GM18873 (cell line): ENCODE results near the gene DNMT3L.
"Not testable (repeated sequence)": the region's sequence is repeated elsewhere in the genome, so short reads cannot be mapped to it uniquely, and the experiment has no call there.

Source experiments
- ATAC-seq: cut with Tn5 transposase; IDR thresholded peaks from one replicate; pipeline ENCODE4 v1.9.1; 2021; ENCODE audit warnings: mild to moderate bottlenecking, moderate library complexity, moderate number of reproducible peaks; ENCODE audit not compliant: unreplicated experiment, low FRiP score

DNMT3L gene

DNA sequence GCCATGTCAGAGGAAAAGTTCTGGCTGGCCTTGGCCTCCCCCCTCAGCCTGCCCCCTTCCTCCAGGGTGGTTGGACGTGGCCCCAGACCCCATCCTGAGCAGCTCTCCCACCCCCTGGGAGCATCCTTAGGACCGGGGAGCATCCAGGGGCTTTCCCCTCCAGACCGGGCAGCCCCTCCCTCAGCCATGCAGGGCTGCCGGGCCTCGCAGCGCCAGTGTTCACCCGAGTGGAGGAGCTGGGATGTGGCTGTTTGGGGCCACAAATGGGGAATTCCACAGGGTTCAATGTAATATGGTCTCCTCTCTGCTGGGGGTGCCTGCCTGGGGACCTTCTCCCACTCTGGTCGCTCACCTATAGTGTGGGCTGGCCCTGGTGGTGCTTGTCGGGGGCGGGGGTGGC, 33.9 kb upstream of the DNMT3L start:
- no peak for ATAC-seq

DNA sequence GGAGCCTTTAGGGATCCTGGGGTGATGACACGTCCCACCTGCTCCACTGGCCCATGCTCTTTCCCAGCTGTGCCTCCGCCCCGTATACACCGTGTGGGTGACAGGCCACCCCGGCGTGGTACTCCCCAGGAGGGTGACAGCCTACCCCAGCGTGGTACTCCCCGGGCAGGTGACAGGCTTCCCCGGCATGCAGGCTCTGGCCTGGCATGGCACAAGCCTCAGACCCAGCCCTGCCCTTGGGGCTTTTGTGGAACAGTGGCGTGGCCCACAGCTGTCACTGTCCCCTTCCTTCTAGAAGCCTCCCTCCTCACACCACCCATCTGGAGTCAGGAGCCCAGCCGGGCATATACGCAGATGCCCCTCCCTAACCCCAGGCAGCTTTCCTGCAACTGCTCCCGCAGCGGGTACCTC, 33.5 kb upstream of the DNMT3L start:
- ATAC-seq, result no peak

DNA sequence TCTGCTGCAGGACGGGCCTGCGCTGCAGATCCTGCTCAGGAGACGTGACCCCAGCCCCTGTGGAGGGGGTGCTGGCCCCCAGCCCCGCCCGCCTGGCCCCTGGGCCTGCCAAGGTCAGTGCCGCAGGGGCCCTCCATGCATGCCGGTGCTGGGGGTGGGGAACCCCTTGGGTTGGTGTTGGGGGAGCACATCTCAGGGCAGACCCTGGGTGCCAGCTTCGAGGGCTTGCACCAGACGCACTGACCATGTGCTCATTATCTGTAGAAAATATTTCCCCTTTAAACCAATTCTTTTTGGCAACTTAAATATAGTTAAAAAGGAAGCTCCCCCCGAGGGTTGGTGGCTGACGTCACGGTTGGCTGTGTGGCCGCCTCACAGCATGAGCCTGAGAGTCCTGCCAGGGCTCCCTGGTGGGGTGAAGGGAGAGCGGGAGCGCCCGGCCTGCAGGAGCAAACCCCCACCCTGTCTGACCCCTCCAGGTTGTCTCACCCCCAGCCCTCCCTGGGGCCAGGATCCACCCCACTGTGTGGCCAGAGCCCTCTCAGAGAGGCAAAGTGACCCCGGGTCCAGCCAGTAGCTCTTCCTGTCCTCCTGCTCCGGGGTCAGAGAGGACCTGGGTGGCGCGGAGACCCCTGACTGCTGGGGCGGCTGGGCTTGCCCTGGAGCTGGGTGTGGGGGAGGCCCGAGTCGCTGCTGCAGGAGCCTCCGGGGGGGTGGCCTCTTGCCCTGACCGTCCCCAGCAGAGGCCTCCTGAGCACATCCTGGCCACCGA, 32.9 kb upstream of the DNMT3L start:
- ATAC-seq, result no peak

DNA sequence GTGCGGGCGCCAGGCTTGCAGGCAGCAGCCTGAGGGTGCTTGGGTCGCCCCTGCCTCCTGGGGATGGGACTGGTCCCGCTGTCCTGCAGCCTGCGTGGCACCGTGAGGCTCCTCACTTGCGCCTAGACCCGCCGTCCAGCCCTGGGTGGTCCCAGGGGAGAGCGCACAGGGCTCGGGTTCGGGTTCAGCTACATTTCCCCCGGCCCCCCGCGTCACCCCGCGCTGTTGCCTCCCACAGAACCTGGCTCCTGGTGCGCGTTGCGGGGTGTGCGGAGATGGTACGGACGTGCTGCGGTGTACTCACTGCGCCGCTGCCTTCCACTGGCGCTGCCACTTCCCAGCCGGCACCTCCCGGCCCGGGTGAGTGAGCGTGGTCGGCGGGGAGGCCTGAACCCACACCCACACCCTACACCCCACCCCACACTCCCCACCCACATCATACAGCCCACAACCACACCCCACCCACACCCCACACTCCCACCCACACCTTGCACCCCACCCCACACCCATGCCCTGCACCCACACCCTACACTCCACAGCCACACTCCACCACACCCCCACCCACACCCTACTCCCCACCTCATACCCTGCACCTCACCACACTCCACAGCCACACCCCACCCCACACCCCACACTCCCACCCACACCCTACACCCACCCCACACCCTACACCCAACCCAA, 32.0 kb upstream of the DNMT3L start:
- ATAC-seq, result no peak

DNA sequence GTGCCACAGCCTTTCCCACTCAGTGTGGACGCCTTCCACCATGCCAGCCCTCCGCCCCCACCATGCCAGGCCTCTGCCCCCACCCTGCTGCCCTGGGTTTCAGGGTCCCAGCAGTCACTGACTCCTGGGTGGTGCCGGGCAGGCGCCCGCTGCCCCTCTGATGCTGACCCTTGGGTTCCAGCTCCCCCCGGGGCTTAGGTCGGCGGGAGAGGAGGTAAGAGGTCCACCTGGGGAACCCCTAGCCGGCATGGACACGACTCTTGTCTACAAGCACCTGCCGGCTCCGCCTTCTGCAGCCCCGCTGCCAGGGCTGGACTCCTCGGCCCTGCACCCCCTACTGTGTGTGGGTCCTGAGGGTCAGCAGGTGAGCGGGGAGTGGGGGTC, 31.1 kb upstream of the DNMT3L start:
- no peak for ATAC-seq

DNA sequence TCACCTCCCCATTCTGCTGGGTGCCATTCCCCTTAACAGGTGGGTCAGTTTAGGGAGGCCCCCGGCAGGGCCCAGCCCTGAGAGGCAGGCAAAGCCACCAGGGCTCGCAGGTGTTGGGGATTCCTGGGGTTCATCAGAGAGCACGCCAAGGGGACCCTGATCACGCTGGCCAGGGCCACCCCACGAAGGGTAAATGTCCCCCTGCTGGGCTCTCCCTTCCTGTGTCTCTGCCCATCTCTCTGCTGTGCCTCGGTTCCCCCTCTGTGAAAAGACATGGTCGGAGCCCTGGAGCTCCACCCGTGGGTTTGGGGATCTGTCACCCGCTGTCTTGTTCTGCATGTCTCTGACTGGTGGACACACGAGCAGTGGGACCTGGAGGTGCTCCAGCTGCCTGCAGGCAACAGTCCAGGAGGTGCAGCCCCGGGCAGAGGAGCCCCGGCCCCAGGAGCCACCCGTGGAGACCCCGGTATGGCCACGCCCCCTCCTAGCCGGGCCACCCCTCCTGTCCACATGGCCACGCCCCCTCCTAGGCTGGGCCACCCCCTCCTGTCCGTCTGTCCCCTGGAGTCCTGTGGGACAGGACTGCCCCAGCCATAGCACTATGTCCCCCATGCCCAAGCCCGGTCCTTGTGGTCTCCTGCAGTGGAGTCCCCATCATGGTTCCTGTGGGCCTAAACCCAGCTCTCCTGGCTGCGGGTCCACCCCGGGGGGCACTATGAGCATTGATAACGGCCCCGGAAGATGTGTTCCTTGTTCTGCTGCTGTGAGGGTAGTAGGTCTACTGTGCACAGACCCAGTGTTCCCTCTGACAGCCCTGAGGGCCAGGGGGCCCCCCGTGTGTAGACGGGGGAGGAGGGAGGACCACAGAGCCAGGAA, 30.5 kb upstream of the DNMT3L start:
- ATAC-seq, result no peak

DNA sequence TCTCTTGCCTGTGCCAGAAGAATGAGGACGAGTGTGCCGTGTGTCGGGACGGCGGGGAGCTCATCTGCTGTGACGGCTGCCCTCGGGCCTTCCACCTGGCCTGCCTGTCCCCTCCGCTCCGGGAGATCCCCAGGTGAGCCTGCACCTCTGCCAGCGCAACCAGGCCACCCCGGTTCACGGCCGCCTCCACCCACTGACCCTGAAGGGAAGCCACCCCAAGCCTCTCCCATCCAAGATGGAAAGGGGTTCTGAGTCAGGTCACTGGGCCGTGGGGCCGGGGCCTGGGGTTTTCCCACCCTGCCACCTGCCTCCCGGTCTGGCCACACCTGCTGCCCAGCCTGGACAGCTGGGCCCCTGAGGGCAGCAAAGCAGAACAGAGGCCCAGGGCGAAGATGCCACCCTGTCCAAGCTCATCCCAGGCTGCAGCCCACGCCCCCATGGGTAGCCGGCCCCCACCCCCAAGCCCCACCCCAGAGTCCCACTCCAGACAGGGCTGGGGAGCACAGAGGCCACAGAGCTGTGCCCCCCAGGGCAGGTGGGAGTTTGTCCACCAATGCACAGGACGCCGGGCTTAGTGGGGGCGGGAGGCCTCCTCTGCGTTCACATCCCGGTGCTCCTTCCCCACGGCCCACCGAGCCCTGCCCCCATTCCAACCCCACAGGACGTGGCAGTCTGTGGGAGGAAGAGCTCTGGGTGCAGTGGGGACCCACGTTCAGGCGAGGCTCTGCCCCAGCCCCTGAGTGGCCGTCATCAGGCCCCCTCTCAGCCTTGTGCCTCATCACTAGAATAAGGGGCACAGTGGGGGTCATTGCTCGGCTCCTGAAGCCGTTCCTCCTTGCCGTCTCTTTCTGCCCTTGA, 29.6 kb upstream of the DNMT3L start:
- ATAC-seq, result no peak

DNA sequence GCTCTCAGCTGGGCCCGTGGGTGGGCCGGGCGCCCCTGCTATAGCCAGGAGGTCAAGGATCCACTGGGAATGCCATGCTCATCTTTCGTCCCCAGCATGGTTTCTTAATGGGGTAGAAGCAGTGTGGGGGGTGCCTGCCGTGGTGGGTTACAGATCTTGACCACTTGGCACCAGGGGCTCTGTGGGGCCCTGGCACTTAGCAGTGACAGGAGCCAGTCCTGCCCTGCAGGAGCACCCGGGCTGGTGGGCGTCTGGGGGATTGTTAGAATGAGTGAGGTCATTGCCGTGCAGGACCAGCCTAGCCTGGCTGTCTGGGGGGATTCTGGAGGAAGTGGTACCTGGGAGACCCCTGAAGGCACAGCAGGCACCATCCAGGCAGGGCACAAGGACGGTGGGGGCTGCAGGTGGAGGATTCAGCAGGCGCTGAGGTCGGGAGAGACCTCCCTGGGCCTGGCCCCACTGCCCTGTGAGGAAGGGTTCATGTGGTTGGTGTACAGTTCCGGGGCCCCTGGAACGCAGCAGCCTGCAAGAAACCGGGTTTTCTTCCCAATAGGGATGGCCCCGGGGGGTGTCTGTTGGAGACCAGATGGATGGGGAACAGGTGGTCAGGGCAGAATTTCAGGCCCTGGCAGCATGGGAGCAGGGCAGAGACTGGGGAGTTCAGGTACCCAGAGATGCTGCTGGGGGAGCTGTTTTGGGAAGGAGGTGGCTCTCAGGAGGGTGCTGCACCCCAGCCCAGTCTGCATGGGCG, 28.8 kb upstream of the DNMT3L start:
- no peak for ATAC-seq

DNA sequence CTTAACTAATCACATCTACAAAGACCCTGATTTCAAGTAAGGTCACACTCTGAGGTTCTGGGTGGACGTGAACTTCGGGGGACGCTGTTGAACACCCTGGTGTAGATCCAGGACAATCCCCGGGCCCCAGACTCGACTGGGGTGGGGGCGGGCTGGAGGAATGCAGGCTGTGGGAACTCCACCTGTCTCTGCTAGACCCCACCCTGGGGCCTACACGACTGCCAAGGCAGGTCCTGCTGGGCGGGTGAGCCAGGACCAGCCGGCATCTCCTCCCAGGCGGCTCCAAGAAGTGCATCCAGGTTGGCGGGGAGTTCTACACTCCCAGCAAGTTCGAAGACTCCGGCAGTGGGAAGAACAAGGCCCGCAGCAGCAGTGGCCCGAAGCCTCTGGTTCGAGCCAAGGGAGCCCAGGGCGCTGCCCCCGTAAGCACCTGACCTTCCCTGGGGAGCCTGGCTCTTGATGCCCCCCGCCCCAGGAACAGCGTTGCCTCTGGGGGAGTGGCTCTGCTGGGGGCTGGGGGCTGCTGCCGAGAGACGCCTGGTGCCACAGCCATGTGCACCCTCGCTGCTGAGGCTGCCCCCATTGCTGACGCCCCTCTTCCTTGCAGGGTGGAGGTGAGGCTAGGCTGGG, 27.8 kb upstream of the DNMT3L start:
- no peak for ATAC-seq

DNA sequence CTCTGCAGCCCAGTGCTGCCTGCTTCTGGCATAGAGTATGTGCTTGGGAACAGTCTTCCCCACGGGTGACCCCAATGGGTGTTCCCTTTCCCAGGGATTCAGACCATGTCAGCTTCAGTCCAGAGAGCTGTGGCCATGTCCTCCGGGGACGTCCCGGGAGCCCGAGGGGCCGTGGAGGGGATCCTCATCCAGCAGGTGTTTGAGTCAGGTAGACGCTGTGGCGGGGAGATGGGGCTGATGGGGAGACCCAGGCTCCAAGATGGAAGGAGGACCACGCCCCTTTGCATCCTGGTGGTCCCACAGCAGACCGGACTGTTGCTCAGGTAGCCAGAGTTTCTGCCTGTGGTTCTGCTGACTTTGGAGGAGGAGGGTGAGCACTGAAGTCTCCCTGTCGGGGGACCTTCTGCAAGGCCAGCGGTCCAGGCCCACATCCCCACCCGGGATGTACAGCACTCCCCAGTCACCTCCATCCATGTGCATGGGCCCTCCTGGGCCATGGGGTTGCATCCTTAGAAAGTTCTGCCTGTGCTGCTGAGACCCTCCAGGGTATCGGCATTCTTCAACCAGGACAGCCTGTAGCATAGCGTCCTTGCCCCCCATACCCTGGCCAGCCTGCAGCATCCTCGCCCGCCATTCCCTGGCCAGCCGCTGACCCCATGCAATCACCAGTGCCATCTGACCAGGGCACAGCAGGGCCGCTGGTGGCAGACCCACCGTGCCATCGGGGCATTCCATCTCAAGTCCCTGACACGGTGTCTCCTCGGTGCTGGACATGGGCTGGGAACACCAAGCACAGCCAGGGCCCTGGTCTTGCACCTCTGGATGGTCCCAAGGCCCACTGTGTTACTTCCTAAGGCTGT, 26.8 kb upstream of the DNMT3L start:
- no peak for ATAC-seq

DNA sequence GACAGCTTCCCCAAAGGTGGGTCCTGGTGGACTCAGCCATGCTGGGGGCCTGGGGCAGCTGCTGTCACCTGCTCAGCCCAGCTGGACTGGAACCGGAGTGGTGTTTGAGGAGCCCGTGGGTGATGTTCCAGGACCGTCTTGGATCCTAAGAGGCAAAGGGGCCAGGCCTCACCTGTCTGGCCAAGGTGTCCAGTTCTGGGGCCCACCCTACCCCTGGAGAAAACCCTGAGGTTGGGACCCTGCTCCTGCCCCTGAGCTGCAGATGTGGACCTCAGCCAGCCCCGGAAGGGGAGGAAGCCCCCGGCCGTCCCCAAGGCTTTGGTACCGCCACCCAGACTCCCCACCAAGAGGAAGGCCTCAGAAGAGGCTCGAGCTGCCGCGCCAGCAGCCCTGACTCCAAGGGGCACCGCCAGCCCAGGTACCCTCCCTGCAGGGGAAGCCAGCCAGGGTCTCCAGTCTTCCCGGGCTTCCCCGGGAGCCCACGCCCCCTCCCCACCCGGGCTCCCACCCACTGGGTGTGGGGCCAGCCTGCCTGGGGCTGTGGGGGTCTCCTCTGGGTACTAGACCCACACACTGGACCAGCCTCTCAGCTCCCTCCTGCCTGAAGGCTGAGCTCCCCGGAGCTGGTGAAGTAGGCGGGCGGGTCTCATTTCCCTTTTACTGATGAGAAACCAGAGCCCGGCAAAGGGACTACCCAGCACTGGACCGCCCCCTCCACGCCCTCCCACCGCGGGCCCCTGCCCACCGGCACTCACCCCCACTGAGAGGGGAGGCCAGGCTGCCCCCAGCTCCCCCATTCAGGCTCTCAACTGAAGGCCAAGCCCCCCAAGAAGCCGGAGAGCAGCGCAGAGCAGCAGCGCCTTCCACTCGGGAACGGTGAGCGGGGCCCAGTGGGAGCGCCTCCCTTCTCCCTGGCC, 25.3 kb upstream of the DNMT3L start:
- ATAC-seq, result no peak

DNA sequence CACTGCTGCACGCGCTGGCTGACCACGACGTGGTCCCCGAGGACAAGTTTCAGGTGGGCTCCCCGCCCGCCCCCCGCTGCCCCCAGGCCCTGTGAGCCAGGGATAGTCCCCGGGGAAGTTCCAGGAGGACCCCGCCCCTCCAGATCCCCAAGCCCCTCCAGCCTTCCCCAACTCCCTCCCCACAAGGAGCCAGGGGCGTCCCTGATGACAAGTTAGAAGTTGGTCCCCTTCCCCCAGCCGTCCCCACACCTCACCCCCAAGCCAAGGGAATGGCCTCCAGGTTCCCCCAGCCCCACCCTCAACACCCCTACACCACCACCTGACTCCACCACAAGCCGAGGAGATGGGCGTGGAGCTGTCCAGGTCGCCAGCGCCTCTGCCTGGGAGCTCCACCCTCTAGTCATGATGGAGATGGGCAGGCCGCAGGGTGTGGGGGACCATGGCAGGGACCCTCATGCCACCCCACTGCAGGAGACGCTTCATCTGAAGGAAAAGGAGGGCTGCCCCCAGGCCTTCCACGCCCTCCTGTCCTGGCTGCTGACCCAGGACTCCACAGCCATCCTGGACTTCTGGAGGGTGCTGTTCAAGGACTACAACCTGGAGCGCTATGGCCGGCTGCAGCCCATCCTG, 24.5 kb upstream of the DNMT3L start:
- ATAC-seq, result no peak

DNA sequence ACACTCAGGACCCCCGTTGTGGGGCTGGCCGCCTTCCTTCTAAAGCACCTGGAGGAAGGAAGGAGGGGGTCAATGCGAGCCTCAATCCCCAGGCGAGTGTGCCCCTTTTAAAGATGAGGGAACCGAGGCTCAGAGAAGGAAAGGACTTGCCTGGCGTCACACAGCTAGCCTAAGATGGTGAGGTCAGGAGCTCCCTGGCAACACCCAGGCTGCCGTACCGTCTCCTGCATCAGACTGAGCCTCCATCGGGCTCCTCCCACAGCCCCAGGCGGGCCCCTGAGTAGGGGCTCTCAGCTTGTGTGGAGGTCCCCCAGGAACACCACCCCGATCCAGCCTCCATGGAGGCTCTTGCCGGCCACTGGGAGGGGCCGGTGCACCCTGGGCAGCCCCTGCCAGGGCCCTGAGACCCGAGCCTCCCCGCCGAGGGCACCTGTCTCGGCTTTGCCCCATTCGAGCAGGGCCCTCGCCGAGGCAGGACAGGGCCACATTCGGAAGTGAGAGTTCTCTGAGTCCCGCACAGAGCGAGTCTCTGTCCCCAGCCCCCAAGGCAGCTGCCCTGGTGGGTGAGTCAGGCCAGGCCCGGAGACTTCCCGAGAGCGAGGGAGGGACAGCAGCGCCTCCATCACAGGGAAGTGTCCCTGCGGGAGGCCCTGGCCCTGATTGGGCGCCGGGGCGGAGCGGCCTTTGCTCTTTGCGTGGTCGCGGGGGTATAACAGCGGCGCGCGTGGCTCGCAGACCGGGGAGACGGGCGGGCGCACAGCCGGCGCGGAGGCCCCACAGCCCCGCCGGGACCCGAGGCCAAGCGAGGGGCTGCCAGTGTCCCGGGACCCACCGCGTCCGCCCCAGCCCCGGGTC, 23.7 kb upstream of the DNMT3L start, which contains the start of gene AIRE:
AIRE (plus strand) TSS at position 739 of the 855 bp plus-strand sequence. CDS start 131 bp downstream, outside the sequence.
- no peak for ATAC-seq

DNA sequence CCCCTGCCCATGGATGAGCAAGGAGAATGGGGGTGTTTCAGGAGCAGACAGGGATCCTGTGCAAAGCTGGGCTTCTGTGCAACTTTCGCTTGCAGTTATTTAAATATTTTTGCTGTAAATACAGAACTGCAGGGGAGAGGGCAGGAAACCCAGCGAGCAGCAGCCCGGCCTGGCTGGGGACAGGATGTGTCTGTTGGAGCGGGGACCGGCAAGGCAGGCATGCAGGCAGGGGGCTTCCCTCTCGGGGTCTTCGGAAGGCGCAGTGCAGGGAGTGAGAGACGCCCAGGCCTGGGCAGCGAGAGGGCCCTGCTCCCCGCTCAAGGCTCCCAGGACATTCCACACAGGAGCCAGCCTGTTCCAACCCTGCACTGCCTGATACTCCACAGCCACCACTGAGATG, 22.3 kb upstream of the DNMT3L start:
- no peak for ATAC-seq

DNA sequence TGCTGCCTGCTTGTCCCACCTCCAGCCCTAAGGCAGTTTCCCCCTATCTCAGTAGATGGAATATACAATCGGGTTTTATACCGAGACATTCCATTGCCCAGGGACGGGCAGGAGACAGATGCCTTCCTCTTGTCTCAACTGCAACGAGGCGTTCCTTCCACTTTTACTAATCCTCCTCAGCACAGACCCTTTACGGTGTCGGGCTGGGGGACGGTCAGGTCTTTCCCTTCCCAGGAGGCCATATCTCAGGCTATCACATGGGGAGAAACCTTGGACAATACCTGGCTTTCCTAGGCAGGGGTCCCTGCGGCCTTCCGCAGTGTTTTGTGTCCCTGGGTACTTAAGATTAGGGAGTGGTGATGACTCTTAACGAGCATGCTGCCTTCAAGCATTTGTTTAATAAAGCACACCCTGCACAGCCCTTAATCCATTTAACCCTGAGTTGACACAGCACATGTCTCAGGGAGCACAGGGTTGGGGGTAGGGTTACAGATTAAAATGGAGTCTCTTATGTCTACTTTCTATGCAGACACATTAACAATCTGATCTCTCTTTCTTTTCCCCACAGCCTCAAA, 21.6 kb upstream of the DNMT3L start:
- not testable (repeated sequence) for ATAC-seq
